Measurements from ENCODE around the gene FCHO1.

Gene FCHO1, protein sequence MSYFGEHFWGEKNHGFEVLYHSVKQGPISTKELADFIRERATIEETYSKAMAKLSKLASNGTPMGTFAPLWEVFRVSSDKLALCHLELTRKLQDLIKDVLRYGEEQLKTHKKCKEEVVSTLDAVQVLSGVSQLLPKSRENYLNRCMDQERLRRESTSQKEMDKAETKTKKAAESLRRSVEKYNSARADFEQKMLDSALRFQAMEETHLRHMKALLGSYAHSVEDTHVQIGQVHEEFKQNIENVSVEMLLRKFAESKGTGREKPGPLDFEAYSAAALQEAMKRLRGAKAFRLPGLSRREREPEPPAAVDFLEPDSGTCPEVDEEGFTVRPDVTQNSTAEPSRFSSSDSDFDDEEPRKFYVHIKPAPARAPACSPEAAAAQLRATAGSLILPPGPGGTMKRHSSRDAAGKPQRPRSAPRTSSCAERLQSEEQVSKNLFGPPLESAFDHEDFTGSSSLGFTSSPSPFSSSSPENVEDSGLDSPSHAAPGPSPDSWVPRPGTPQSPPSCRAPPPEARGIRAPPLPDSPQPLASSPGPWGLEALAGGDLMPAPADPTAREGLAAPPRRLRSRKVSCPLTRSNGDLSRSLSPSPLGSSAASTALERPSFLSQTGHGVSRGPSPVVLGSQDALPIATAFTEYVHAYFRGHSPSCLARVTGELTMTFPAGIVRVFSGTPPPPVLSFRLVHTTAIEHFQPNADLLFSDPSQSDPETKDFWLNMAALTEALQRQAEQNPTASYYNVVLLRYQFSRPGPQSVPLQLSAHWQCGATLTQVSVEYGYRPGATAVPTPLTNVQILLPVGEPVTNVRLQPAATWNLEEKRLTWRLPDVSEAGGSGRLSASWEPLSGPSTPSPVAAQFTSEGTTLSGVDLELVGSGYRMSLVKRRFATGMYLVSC

DNA sequence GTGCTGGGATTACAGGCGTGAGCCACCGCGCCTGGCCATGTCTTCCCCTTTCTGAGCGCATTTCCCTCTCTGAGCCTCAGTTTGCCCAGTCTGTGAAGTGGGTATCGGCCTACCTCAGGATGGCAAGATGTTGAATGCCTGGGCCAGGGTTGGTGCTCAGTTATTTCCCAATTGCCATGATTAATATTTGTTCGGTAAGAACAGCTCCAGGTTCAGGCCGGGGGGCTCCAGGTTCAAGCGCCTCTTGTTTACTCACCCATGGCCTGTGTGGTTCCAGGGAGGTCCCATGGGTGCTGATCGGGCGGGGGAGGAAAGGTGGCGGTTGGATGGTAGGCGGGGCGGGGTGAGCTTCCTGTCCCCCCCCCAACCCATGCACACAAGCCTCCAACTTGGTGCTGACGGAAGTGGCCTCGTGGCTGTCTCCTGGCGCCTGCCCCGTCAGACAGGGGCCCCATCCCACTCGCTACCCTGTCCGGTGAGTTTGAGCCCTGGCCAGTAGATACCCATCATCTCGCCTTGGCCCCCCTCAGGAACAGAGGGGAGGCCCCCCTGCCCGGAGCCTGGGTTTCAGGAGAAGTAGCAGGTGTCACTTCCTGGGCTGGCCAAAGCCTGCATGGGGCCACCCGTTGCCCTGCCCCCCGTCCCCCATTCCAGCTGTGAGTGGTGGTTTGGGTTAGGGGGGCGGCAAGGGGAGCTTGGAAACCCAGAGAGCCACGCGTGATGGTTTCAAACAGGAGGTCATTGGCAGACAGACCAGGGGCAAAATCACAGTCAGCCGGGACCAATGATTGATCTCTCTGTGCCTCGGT lies at the start of gene FCHO1:
TSS of gene FCHO1 (plus strand) at position 375 of the 809 bp plus-strand sequence. CDS start 3,688 bp downstream, outside the sequence.
- TF ChIP-seq GATA3 (IDR thresholded peaks at IDR 0.05; ENCODE audit: low read depth, low read length) (no peak), GATA2 (IDR thresholded peaks at IDR 0.05; ENCODE audit: low read depth, low read length) (no peak)

DNA sequence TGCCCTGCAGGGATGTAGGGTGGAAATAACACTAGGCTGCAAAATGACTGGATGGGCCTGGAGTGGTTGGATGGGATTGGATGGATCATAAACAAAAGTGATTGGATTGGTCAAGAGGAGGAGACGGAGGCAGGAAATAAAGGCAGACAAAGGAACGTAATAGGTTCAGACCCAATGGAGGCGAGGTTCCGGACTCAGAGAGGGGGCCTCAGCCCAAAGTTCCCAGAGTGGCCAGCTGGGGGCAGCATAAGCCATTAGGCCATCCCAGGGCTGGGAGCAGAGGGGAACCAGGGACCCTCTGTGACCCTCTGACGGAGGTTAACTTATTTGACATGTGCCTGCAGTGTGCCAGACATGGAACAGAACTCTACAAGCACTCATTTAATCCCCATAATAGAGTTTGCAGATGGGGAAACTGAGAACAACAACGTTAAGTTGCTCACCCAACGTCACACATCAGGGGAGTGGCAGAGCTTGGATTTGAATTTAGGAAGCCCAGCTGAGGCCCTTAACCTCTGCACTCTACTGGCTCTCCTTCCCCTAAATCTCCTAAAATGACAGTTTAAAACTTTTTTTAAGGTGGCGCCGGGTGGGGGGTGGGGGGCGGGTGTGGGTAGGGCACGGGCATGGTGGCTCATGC lies 47.3 kb upstream of the FCHO1 start:
- TF ChIP-seq GATA2 (IDR thresholded peaks at IDR 0.05; ENCODE audit: low read depth, low read length) (no peak), GATA3 (IDR thresholded peaks at IDR 0.05; ENCODE audit: low read depth, low read length) (no peak)

DNA sequence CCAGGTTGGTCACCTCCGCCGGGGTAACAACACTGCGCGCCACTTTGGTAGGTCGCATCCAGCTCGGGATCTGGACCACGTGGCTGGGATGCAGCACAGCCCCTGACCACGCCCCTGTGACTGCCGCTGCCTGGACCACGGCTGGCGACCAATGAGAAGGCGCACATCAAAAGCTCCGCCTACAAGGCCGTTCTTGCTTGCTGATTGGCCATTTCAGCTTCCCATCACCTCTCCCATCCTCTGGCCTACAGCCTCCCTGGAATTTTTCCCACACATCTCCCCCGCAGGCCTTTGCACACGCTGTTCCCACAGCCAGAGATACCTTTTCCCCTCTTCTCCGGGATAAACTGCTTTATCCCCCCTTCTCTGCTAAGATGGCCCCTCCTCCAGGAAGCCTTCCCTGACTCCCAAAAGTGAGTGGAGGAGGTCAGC lies 44.5 kb upstream of the FCHO1 start:
- no peak for TF ChIP-seq GATA2 (IDR thresholded peaks at IDR 0.05; ENCODE audit: low read depth, low read length)
- no peak for TF ChIP-seq GATA3 (IDR thresholded peaks at IDR 0.05; ENCODE audit: low read depth, low read length)

DNA sequence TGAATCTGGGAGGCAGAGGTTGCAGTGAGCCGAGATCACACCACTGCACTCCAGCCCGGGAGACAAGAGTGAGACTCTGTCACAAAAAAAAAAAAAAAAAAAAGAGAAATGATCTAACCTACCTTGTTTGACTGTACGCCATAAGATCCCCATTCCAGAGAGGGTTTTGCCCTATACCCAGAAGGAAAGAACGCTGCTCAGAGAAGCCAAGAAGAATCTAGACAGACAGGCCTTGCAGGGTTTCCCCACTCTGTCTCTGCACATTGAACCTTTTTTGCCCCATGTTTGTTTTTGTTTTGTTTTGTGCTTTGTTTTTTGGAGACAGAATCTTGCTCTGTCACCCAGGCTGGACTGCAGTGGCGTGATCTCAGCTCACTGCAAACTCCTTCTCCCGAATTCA lies 39.4 kb upstream of the FCHO1 start:
- TF ChIP-seq GATA3 (IDR thresholded peaks at IDR 0.05; ENCODE audit: low read depth, low read length), result no peak
- no peak for TF ChIP-seq GATA2 (IDR thresholded peaks at IDR 0.05; ENCODE audit: low read depth, low read length)

DNA sequence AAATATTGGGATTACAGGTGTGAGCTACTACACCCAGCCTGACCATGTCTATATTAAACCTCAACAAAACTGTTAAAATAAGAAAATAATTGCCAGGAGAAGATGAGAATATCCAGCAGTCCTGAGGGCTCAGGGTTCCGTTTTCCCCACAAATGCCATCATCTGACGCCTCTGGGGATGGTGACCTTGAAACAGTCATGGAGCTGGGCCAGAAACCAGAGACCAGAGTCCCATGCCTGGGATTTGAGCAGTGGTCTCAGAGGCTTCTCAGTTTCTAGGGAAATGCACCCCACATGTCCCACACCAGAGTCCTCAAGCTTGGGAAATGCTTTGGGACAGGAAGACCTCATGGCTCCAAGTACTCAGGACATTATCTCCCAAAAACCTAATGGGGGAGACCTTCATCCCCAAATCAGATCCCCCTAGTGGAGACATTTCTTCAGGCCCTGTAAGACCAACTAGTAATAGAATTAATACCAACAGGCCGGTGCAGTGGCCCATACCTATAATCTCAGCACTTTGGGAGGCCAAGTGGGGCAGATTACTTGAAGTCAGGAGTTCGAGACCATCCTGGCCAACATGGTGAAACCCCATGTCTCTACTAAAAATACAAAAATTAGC lies 34.9 kb upstream of the FCHO1 start:
- TF ChIP-seq GATA3 (IDR thresholded peaks at IDR 0.05; ENCODE audit: low read depth, low read length), result no peak
- no peak for TF ChIP-seq GATA2 (IDR thresholded peaks at IDR 0.05; ENCODE audit: low read depth, low read length)

DNA sequence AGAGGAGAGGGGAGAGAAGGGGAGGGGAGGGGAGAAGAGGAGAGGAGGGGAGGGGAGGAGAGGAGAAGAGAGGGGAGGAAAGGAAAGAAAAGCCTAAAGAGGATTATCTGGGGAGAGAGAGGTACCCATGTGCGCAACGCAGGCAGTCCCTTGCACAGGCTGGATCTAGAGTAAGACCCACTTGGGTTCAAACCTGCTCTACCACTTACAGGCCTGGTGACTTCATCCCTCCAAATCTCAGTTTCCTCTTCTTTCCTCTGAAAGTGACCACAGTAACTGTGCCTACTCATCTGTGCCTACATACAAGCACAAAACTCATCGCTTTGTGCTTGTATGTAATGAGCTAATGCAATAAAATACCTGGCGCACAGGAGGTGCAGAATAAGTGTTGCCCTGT lies 32.7 kb upstream of the FCHO1 start:
- TF ChIP-seq GATA2 (IDR thresholded peaks at IDR 0.05; ENCODE audit: low read depth, low read length), result no peak
- TF ChIP-seq GATA3 (IDR thresholded peaks at IDR 0.05; ENCODE audit: low read depth, low read length), result no peak

DNA sequence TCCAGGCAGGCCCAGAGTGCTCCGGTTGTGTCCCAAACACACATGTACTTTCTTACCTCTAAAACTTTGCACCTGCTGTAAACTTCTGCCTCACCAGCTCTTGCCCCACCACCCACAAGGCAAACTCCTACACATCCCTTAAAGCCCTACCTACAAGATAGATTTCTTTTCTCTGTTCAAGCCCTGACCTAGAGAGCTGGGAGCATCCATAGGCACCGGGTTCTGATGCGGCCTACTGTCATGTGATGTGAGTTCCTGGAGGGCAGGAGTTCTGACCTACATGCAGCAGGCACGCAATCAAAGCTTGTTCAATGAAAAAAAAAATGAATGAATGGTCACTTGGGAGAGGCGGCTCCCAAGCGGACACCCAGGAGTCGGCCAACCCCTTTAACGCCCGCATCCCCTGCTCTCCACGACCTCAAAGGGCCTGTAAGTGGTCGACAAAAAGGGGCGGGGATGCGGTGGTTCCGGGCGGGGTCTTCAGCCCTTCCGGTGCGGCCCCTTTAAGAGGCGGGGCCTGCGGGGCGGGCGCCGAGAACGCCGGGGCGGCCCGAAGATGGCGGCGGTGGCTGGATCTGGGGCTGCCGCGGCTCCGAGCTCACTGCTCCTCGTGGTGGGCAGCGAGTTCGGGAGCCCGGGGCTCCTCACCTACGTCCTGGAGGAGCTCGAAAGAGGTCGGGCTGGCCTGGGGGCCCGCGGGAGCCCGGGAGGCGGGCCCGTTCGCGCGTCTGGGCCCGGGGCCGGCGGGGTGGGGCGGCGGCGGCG lies 32.1 kb upstream of the FCHO1 start, which contains the start of gene MAP1S:
TSS of gene MAP1S (plus strand) at position 534 of the 765 bp plus-strand sequence. CDS start at position 557, 23 bp downstream.
- no peak for TF ChIP-seq GATA3 (IDR thresholded peaks at IDR 0.05; ENCODE audit: low read depth, low read length)
- TF ChIP-seq GATA2 (IDR thresholded peaks at IDR 0.05; ENCODE audit: low read depth, low read length), result no peak

DNA sequence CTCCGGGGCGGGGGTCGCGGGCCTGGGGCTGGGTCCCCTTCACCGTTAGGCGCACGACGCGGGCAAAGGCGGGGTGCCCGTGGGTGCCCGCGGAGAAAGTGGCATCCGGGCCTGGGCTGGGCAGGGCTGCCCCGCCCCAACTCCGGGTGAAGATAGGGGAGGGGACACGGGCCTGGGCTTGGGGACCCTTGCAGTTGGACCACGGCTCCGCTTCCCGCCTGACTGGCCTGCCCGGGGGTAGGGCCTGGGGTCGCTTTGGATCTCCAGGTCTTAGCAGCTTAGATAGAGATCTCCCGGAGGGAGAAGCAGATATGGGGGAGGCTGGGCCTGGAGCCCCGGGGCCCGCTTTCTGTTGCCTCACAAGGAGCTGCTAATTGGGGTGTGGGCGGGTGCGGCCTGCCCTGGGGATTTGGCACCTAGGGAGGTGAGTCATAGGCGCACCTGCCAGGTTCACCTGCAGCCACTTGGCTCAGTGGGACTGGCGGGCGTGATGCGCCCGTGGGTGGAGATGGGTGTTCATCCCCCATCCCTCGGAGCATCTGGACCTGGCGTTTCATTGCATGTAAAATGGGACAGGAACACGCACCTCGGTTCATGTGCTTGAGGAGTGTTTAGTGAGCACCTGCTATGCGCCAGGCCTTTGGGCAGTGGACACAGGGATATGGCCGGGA lies 31.4 kb upstream of the FCHO1 start:
- peak; percentile 54 for TF ChIP-seq GATA2 (IDR thresholded peaks at IDR 0.05; ENCODE audit: low read depth, low read length)
- TF ChIP-seq GATA3 (IDR thresholded peaks at IDR 0.05; ENCODE audit: low read depth, low read length), result no peak

DNA sequence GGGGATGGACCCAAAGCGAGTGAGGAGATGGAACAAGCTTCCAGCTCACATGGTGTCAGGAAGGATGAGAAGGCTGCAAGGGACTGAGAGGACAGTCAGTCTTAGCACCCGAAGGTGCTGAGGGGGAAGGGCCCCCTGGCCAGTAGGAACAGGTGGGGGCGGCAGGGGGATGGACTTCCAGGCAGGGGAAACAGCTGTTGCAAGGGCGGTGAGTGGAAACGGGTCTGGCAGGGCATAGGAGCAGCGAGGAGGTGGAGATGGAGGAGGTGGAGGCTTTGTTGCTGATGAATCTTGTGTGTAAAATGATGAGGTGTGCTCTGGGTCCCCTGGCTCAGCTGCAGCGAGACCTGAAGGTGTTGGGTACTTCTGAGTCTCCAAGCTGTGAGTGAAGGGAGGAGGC lies 30.8 kb upstream of the FCHO1 start:
- TF ChIP-seq GATA2 (IDR thresholded peaks at IDR 0.05; ENCODE audit: low read depth, low read length) (no peak), GATA3 (IDR thresholded peaks at IDR 0.05; ENCODE audit: low read depth, low read length) (no peak)

DNA sequence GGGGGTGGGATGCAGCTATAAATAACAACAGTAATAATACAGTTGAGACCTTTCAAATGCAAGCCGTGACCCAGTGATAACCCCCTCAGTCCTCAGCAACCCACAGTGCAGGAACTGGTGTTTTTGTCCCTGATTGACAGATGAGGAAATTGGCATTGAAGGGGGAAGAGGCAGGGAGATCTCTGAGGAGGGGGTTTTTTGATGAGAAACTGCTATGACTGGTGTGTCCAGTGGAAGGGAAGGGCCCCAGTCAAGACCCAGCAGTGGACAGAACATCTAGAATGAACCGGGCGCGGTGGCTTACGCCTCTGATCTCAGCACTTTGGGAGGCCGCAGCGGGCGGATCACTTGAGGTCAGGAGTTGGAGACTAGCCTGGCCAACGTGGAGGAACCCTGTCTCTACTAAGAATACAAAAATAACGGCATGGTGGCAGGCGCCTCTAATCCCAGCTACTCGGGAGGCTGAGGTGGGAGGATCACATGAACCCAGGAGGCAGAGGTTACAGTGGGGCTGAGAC lies 30.1 kb upstream of the FCHO1 start:
- TF ChIP-seq GATA3 (IDR thresholded peaks at IDR 0.05; ENCODE audit: low read depth, low read length) (no peak), GATA2 (IDR thresholded peaks at IDR 0.05; ENCODE audit: low read depth, low read length) (no peak)

DNA sequence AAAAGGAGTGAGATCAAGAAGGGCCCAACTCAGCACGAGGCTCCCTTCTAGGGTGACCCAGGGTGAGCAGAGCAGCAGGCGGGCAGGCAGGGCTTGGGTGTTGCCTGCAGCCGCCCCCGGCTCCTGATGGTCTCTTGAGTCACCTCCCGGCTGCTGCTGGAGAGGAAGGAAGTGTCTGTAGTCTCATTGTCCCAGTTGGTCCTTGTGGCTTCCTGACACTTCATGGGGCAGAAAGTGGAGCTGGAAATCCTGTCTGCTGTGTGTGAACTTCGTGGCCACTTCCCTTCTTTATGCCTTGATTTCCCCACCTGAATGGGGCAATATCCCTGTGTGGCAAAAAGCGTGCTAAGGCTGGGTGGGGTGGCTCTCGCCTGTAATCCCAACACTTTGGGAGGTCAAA lies 29.5 kb upstream of the FCHO1 start:
- TF ChIP-seq GATA2 (IDR thresholded peaks at IDR 0.05; ENCODE audit: low read depth, low read length) (no peak), GATA3 (IDR thresholded peaks at IDR 0.05; ENCODE audit: low read depth, low read length) (no peak)

Data from SH-SY5Y (cell line).